Measurements from ENCODE around the gene APLP2. TPM values are rescaled to one million over a fixed set of nuclear protein-coding genes. Genes with fewer than 3 reads are reported as not detected.

Gene APLP2
- total RNA-seq, 1 experiment from 2014 or later = 210 TPM

GRCh38 chr11:130092661-130093060, 23.0 kb downstream of the APLP2 start:
- ChIA-PET CTCF (no interaction called here), POLR2A (no interaction called here), RAD21 (ENCODE audit: low non-redundant PET in 1 of 2, low total read pairs in 2 of 2, uncharacterized antibody in 2 of 2, unreplicated experiment in 2 of 2) (no interaction called here)
- Histone ChIP-seq H3K4me2 (ENCODE audit: low read length) (no peak overlapping the region), H3K9me2 (ENCODE audit: insufficient read depth) (no peaks in the 10 kb centered on the region), H3K36me3 (ENCODE audit: control insufficient read depth in 1 of 2, insufficient read depth in 2 of 2, low read length in 2 of 2) (no peaks in the 10 kb centered on the region), H2AFZ (ENCODE audit: low read depth, low read length, poor library complexity, severe bottlenecking) (no peak overlapping the region), H3K27ac (ENCODE audit: low read depth, low read length) (no peak overlapping the region), H3K79me2 (ENCODE audit: insufficient read depth, low read length) (peaks cover 61% of the 10 kb centered on the region), H4K20me1 (ENCODE audit: insufficient read depth) (peaks cover 6% of the 10 kb centered on the region; the same call in 1 of the 2 replicates), H3K9me3 (ENCODE audit: control insufficient read depth in 1 of 2, insufficient read depth in 1 of 2, low read depth in 1 of 2, low read length in 2 of 2) (no peaks in the 10 kb centered on the region), H3K27me3 (ENCODE audit: insufficient read depth, low read length) (no peaks in the 10 kb centered on the region), H3K4me1 (ENCODE audit: control insufficient read depth in 1 of 2, insufficient read depth in 2 of 2, low read length in 2 of 2) (peaks cover 2 to 8% of the 10 kb centered on the region in 2 experiments; a peak in 1 of 4 replicates), H3K4me3 (replicated peaks in 1 of 2; ENCODE audit: low read depth in 1 of 2, low read length in 2 of 2) (no peak overlapping the region), H3K9ac (ENCODE audit: low read length) (no peak overlapping the region)
- intact Hi-C loops (cut with micrococcal nuclease) = no loop called here
- BruUV-seq (replicated peaks) = no TSS peak
- no peak for DNase-seq (ENCODE audit: low read depth, low spot score)
- TF ChIP-seq SRF (IDR thresholded peaks at IDR 0.05; ENCODE audit: low read depth) = no peak
- TF ChIP-seq CEBPB (IDR thresholded peaks at IDR 0.05; ENCODE audit: low read depth) = no peak
- no peak for TF ChIP-seq POLR2AphosphoS5 (IDR thresholded peaks at IDR 0.05; ENCODE audit: low read depth, low read length)
- no peak for TF ChIP-seq EGR1 (IDR thresholded peaks at IDR 0.05; ENCODE audit: low read depth)
- no peak for TF ChIP-seq SIN3A (IDR thresholded peaks at IDR 0.05; ENCODE audit: low read depth)
- no peak for TF ChIP-seq ZNF274 (IDR thresholded peaks at IDR 0.05; ENCODE audit: low read depth, low read length)
- TF ChIP-seq POLR2A (IDR thresholded peaks at IDR 0.05; ENCODE audit: borderline replicate concordance, extremely low read depth, insufficient read depth, insufficient read length) = no peak
- no peak for TF ChIP-seq RAD21 (IDR thresholded peaks at IDR 0.05; ENCODE audit: low read depth)
- TF ChIP-seq JUND (IDR thresholded peaks at IDR 0.05) = no peak
- TF ChIP-seq ATF3 (IDR thresholded peaks at IDR 0.05) = no peak
- no peak for TF ChIP-seq YY1 (IDR thresholded peaks at IDR 0.05; ENCODE audit: extremely low read depth, insufficient replicate concordance, low read depth, low read length)
- TF ChIP-seq ELF1 (IDR thresholded peaks at IDR 0.05; ENCODE audit: borderline replicate concordance, low read depth) = no peak
- TF ChIP-seq FOSL1 (IDR thresholded peaks at IDR 0.05; ENCODE audit: low read depth) = no peak
- no peak for TF ChIP-seq SP1 (IDR thresholded peaks at IDR 0.05; ENCODE audit: low read depth)
- no peak for TF ChIP-seq EZH2phosphoT487 (IDR thresholded peaks at IDR 0.05; ENCODE audit: borderline replicate concordance)
- no peak for TF ChIP-seq EZH2 (IDR thresholded peaks at IDR 0.05)
- ATAC-seq = no peak
